HepG2 (cell line): ENCODE results near the gene CCM2L. TPM values are rescaled to one million over a fixed set of nuclear protein-coding genes. Genes with fewer than 3 reads are reported as not detected.

ENCODE experiments used
- ATAC-seq: fragments of 200-7000 bp; cut with Tn5 transposase; 3 replicates; pipeline ENCODE4 v1.9.1; 2020; ENCODE audit warnings: mild to moderate bottlenecking, moderate library complexity
- BruUV-seq: library from RNA; stranded (reverse); fragments of 400-500 nt; replicated peaks from 2 replicates; lab custom pipeline; 2021; lab: Mats Ljungman, UMichigan
- CTCF ChIA-PET: fragments of 300-600 bp; formaldehyde crosslinking; extraction: SDS; loops from one replicate; lab custom pipeline; 2021; ENCODE audit warnings: low total read pairs, inconsistent platforms, low intra/inter-chr PET ratio; lab: Yijun Ruan, JAX
- POLR2A ChIA-PET: fragments of 350-600 bp; sonication (Branson Sonifier 250); formaldehyde crosslinking; loops from one replicate; lab custom pipeline; 2020; ENCODE audit warnings: antibody characterized with exemption, inconsistent platforms; lab: Yijun Ruan, JAX
- DNase-seq: peaks from one replicate; pipeline ENCODE4 v3.0.0-alpha.2; 2015; ENCODE audit warnings: low spot score
- FAIRE-seq: peaks from 3 replicates; lab custom pipeline; 2011; peaks lifted over from hg19 to GRCh38; lab: Jason Lieb, UNC
- H2AFZ ChIP-seq: one replicate; pipeline ENCODE4 v1.6.1; 2011; ENCODE audit warnings: low read length, inconsistent platforms
- H3K27ac ChIP-seq: fragments of 300-600 bp; 3 replicates; pipeline ENCODE4 v1.8.0; 2011; ENCODE audit warnings: mixed run types, mild to moderate bottlenecking, mixed read lengths, low read length, inconsistent platforms; ENCODE audit not compliant: insufficient read depth; ENCODE audit errors: extremely low read length
- H3K27me3 ChIP-seq, 2 experiments: fragments of 200-600 bp in 1 of 2; 2 replicates in 1 of 2; 3 replicates in 1 of 2; pipeline versions ENCODE4 v1.6.0 to v1.8.0; 2011; ENCODE audit warnings: low read length in 2 of 2, mild to moderate bottlenecking in 2 of 2, moderate library complexity in 2 of 2, inconsistent platforms in 1 of 2; ENCODE audit not compliant: insufficient read depth in 2 of 2, control insufficient read depth in 1 of 2
- H3K36me3 ChIP-seq, 2 experiments: fragments of 200-600 bp in 1 of 2; replicated peaks in 1 of 2; 2 replicates in 1 of 2; 3 replicates in 1 of 2; pipeline versions ENCODE4 v1.5.1 to v1.8.0; 2011; ENCODE audit warnings: low read length in 2 of 2, inconsistent platforms in 1 of 2; ENCODE audit not compliant: insufficient read depth in 2 of 2, control insufficient read depth in 1 of 2
- H3K4me1 ChIP-seq: 2 replicates; pipeline ENCODE4 v1.5.1; 2012; ENCODE audit warnings: low read length, inconsistent platforms; ENCODE audit not compliant: insufficient read depth
- H3K4me2 ChIP-seq: 2 replicates; pipeline ENCODE4 v1.6.0; 2011; ENCODE audit warnings: low read depth, low read length, inconsistent platforms
- H3K4me3 ChIP-seq, 3 experiments: fragments of 200-600 bp in 1 of 3; sonication (generic), shearing (Covaris generic) in 1 of 3; replicated peaks in 1 of 3; 2 replicates each; pipeline ENCODE4 v1.5.1; 2011 to 2016; ENCODE audit warnings: low read length in 3 of 3, inconsistent platforms in 2 of 3, low read depth in 2 of 3, mild to moderate bottlenecking in 2 of 3, control low read depth in 1 of 3, mixed read lengths in 1 of 3; ENCODE audit not compliant: insufficient read depth in 1 of 3
- H3K79me2 ChIP-seq: one replicate; pipeline ENCODE4 v1.6.1; 2011; ENCODE audit warnings: low read length, inconsistent platforms; ENCODE audit not compliant: insufficient read depth
- H3K9ac ChIP-seq: 2 replicates; pipeline ENCODE4 v1.6.0; 2011; ENCODE audit warnings: mild to moderate bottlenecking, low read depth, low read length, inconsistent platforms; ENCODE audit not compliant: insufficient read depth
- H3K9me3 ChIP-seq: 2 replicates; pipeline ENCODE4 v1.5.1; 2012; ENCODE audit warnings: mild to moderate bottlenecking, low read length
- H4K20me1 ChIP-seq: 2 replicates; pipeline ENCODE4 v1.6.0; 2011; ENCODE audit warnings: inconsistent platforms, mild to moderate bottlenecking, low read length, moderate library complexity; ENCODE audit not compliant: insufficient read depth
- FOXP4 ChIP-seq: sonication (generic); formaldehyde crosslinking; IDR thresholded peaks from 2 replicates; pipeline ENCODE4 v1.4.0; 2020; ENCODE audit warnings: missing genetic modification reagents
- GPBP1L1 ChIP-seq: sonication (generic); formaldehyde crosslinking; IDR thresholded peaks from 2 replicates; pipeline ENCODE4 v1.5.0; 2020; ENCODE audit warnings: mild to moderate bottlenecking, missing genetic modification reagents
- HIVEP1 ChIP-seq: sonication (generic); formaldehyde crosslinking; IDR thresholded peaks from 2 replicates; pipeline ENCODE4 v1.4.0; 2020; ENCODE audit warnings: mild to moderate bottlenecking, missing genetic modification reagents
- IRF2 ChIP-seq: IDR thresholded peaks from 2 replicates; pipeline ENCODE4 v1.6.1; 2018; ENCODE audit warnings: missing genetic modification reagents, missing compliant biosample characterization
- JUNB ChIP-seq: sonication (generic); formaldehyde crosslinking; IDR thresholded peaks from 2 replicates; pipeline ENCODE4 v1.8.0; 2022; ENCODE audit warnings: missing genetic modification reagents, mild to moderate bottlenecking, borderline replicate concordance
- REPIN1 ChIP-seq: sonication (generic); formaldehyde crosslinking; IDR thresholded peaks from 2 replicates; pipeline ENCODE4 v1.8.0; 2022; ENCODE audit warnings: missing genetic modification reagents, low read depth, mild to moderate bottlenecking, borderline replicate concordance
- TAF1 ChIP-seq: sonication (generic); formaldehyde crosslinking; IDR thresholded peaks from 2 replicates; pipeline ENCODE4 v1.4.0; 2020; ENCODE audit warnings: missing genetic modification reagents
- TEAD3 ChIP-seq: optimal IDR thresholded peaks from 2 replicates; pipeline ENCODE3; 2016; ENCODE audit warnings: borderline replicate concordance
- ZMYM2 ChIP-seq: sonication (generic); formaldehyde crosslinking; IDR thresholded peaks from 2 replicates; pipeline ENCODE4 v1.8.0; 2022; ENCODE audit warnings: mild to moderate bottlenecking, missing genetic modification reagents
- ZNF225 ChIP-seq: sonication (generic); formaldehyde crosslinking; IDR thresholded peaks from 2 replicates; pipeline ENCODE4 v1.4.0; 2020; ENCODE audit warnings: mild to moderate bottlenecking, missing genetic modification reagents
- ZNF24 ChIP-seq: fragments of 450-650 bp; IDR thresholded peaks from 2 replicates; pipeline ENCODE4 v1.6.1; 2017; ENCODE audit warnings: antibody characterized with exemption, mild to moderate bottlenecking
- ZNF451 ChIP-seq: sonication (generic); formaldehyde crosslinking; IDR thresholded peaks from 2 replicates; pipeline ENCODE4 v1.5.0; 2020; ENCODE audit warnings: mild to moderate bottlenecking, missing genetic modification reagents
- WGBS: methylation state at CpG from one replicate; pipeline ENCODE4 v1.1.6; 2017; ENCODE audit warnings: low lambda C conversion rate; 5-methylcytosine and 5-hydroxymethylcytosine counted together
- in situ Hi-C: cut with HindIII; loops from 2 replicates; pipeline ENCODE4 v1.10.0; 2017; ENCODE audit warnings: low pct_unique_long_range_greater_than_20kb; ENCODE audit not compliant: extremely low pct_ligation_motif_present
- intact Hi-C: fragments of 100-400 bp; cut with micrococcal nuclease; formaldehyde crosslinking; loops from one replicate; pipeline ENCODE4 v1.10.0; 2022; ENCODE audit not compliant: unreplicated experiment
- polyA plus RNA-seq, 8 experiments: library from polyadenylated mRNA; depleted of rRNA in 3 of 8; stranded (reverse) in 7 of 8; unstranded in 1 of 8; fragments of >200 nt; fragmentation: Illumina TruSeq in 4 of 8; extraction: Trizol in 4 of 8; gene quantifications; 2 replicates each; pipeline versions ENCODE4 v1.2.1 to v1.2.3, GENCODE V29; 2011 to 2016; ENCODE audit warnings: low read depth in 4 of 8, missing spikeins in 1 of 8, mixed read lengths in 1 of 8; ENCODE audit not compliant: insufficient read depth in 1 of 8
- total RNA-seq, 5 experiments: library from RNA; depleted of rRNA; stranded (reverse); fragments of >200 nt; fragmentation: Illumina TruSeq; extraction: Trizol; gene quantifications; 2 replicates each; pipeline ENCODE4 v1.2.3, GENCODE V29; 2016; ENCODE audit warnings: low read depth in 1 of 5
- TF ChIP-seq, protein P1 (sequence below): sonication (generic); formaldehyde crosslinking; IDR thresholded peaks from 2 replicates; pipeline ENCODE4 v1.4.0; 2020; ENCODE audit warnings: missing genetic modification reagents
- TF ChIP-seq, protein P2 (sequence below): sonication (generic); formaldehyde crosslinking; IDR thresholded peaks from 2 replicates; pipeline ENCODE4; 2020; ENCODE audit warnings: missing genetic modification reagents, mild to moderate bottlenecking, borderline replicate concordance

The CCM2L gene
- total and polyA plus RNA-seq, 2 of the 13 experiments (the other 11 are each of a cell fraction or from before 2014, with no cell fraction given) = 0.15 TPM; not detected in 1

DNA sequence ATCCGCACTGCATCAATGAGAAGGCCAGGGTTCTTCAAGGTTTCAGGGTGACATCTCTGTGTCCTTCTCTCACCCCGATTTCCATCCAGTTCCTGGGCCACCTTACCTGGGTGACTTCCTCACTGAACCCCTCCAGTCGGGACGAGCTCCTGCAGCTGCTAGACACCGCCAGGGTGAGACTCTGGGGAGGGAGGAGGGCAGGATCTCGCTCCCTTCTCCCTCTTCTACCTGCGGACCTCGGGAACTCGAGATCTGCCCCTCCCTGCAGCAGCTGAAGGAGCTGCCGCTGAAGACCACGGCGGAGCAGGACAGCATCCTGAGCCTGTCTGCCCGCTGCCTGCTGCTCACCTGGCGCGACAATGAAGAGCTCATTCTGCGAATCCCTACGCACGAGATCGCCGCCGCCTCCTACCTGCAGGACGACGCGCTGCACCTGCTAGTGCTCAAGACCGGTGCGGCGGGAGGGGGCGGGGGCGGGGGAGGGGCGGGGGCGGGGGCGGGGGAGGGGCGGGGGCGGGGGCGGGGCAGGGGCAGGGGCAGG is 7.5 kb downstream of the CCM2L start:
- intact Hi-C loops = loop anchor here (1.0 to 5.0 kb wide), 2 partner anchors 14 to 165 kb away; no protein-coding TSS in a partner anchor
- Histone ChIP-seq H3K27ac (no peak overlapping the region), H3K79me2 (no peaks in the 10 kb centered on the region), H3K4me3 (peak overlapping the region in 1 of 3 experiments; percentile 81; a peak in 2 of 6 replicates), H3K9ac (no peak overlapping the region), H3K4me2 (peak overlapping the region; percentile 97), H4K20me1 (no peaks in the 10 kb centered on the region; the same call in 1 of the 2 replicates), H3K4me1 (peaks cover 13% of the 10 kb centered on the region), H3K9me3 (no peaks in the 10 kb centered on the region), H3K27me3 (peaks cover 15 to 68% of the 10 kb centered on the region in 2 experiments; a peak in 4 of 5 replicates), H2AFZ (no peak overlapping the region), H3K36me3 (no peaks in the 10 kb centered on the region)
- ATAC-seq (peak; percentile 64), DNase-seq (peak; percentile 69), FAIRE-seq (no peak)
- CTCF ChIA-PET = interaction anchor here (1.6 kb wide), 1 partner anchor 165 kb away, joined by 4 read pairs; no protein-coding TSS in a partner anchor
- 5% methylated on average over 35 of the region's 35 CpGs for WGBS
- in situ Hi-C loops = no loop called here
- no TSS peak for BruUV-seq
- POLR2A ChIA-PET = interaction anchor here (0.6 to 1.0 kb wide), 3 partner anchors 10 to 175 kb away, joined by 3 to 4 read pairs (median 3); partner anchors contain the start of gene PDRG1
- TF ChIP-seq JUNB (CRISPR knock-in tag) (no peak), ZMYM2 (CRISPR knock-in tag) (no peak), TEAD3 (CRISPR knock-in tag) (peak; percentile 25), ZNF24 (no peak), REPIN1 (CRISPR knock-in tag) (no peak), TAF1 (CRISPR knock-in tag) (0 out of 2 replicates have a peak, but pooled peaks have one; percentile 5), ZNF451 (CRISPR knock-in tag) (0 out of 2 replicates have a peak, but pooled peaks have one; percentile 52), ZNF225 (CRISPR knock-in tag) (peak; percentile 41; the same call in 1 of the 2 replicates), GPBP1L1 (no peak), IRF2 (CRISPR knock-in tag) (no peak), HIVEP1 (CRISPR knock-in tag) (peak; percentile 29; the same call in 1 of the 2 replicates), FOXP4 (CRISPR knock-in tag) (no peak)
- TF ChIP-seq, protein P1, sequence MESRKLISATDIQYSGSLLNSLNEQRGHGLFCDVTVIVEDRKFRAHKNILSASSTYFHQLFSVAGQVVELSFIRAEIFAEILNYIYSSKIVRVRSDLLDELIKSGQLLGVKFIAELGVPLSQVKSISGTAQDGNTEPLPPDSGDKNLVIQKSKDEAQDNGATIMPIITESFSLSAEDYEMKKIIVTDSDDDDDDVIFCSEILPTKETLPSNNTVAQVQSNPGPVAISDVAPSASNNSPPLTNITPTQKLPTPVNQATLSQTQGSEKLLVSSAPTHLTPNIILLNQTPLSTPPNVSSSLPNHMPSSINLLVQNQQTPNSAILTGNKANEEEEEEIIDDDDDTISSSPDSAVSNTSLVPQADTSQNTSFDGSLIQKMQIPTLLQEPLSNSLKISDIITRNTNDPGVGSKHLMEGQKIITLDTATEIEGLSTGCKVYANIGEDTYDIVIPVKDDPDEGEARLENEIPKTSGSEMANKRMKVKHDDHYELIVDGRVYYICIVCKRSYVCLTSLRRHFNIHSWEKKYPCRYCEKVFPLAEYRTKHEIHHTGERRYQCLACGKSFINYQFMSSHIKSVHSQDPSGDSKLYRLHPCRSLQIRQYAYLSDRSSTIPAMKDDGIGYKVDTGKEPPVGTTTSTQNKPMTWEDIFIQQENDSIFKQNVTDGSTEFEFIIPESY (CRISPR knock-in tag) = 0 out of 2 replicates have a peak, but pooled peaks have one; percentile 9
- TF ChIP-seq, protein P2, sequence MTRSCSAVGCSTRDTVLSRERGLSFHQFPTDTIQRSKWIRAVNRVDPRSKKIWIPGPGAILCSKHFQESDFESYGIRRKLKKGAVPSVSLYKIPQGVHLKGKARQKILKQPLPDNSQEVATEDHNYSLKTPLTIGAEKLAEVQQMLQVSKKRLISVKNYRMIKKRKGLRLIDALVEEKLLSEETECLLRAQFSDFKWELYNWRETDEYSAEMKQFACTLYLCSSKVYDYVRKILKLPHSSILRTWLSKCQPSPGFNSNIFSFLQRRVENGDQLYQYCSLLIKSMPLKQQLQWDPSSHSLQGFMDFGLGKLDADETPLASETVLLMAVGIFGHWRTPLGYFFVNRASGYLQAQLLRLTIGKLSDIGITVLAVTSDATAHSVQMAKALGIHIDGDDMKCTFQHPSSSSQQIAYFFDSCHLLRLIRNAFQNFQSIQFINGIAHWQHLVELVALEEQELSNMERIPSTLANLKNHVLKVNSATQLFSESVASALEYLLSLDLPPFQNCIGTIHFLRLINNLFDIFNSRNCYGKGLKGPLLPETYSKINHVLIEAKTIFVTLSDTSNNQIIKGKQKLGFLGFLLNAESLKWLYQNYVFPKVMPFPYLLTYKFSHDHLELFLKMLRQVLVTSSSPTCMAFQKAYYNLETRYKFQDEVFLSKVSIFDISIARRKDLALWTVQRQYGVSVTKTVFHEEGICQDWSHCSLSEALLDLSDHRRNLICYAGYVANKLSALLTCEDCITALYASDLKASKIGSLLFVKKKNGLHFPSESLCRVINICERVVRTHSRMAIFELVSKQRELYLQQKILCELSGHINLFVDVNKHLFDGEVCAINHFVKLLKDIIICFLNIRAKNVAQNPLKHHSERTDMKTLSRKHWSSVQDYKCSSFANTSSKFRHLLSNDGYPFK (CRISPR knock-in tag) = no peak
